HTERT RPE-1 (cell line): ENCODE results near the gene TBC1D14.

Experiments used
- in situ Hi-C: fragments of 300-500 bp; cut with MboI; formaldehyde crosslinking; loops from 4 replicates; pipeline ENCODE4 v1.14.3; 2020; ENCODE audit warnings: low sequenced_read_pairs

TBC1D14 gene

GRCh38 chr4:6946497-6946896, 36.9 kb downstream of the TBC1D14 start:
- in situ Hi-C loops = no loop called here

DNA sequence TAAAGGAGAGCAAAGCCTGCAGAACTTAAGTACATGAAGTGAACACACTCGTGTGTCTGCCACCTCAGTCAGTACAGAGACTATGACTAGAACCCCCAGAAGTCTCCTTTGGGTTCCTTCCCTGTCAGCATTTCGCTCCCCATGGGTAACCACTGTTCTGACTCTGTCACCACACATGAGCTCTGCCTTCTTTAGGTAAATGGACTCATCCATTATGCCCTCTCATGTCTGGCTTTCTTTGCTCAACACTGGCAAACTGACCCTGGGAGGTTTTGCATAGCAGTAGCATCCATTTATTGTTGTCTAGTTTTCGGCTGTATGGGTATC, 38.5 kb downstream of the TBC1D14 start:
- in situ Hi-C loops = no loop called here

DNA sequence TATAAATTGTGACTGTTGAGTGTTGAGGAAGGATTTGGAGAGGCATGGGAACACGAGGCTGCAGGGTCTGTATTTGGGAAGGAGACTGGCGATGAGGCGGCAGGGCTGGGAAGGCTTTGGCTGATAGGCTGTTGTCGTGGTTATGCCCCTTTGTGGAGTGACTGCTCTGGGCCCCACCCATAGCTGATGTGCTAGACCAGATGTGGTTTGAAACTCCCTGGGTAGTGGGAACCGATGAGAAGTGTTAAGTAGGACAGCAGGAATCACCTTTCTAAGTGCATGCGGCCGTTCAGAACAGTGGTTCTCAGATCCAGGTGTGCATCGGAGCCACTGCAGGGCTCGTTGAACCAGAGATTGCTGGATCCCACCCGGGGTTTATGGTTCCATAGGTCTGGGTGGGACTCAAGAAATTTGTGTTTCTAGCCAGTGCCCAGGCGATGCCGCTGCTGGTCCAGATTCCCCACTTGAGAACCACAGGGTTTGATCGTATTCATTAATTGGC, 42.3 kb downstream of the TBC1D14 start:
- in situ Hi-C loops = no loop called here

GRCh38 chr4:6953751-6954380, 44.2 kb downstream of the TBC1D14 start:
- in situ Hi-C loops = no loop called here

DNA sequence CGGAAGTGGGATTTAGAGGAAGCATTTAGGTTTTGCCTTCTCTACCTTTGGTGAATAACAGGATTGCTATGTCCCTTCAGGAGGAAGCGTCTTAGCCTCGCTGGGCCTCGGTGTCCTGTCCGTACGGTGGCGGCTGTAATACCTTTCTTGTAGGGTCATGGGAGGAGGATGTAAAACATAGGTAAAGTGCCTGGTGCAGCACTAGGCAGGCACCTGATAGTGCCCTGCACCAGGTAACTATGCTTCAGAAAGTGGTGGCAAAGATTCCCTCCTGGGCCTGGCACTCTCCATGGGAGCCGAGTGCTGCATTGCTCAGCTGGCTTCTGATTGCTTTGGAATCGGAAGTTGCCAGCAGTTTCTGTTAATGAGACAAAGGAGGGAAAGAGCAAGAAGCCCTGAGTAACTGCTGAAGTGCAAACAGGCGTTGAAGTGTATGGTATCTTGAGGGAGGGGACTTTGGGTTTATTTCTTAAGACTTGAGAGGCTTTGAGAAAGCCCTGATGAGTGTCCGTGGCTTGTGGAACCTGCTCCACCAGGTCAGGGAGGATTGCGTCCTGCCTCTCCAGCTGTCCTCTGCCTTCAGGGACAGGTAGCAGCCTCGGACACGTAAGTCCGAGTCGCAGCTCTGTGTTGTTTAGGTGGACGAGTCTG, 45.8 kb downstream of the TBC1D14 start:
- in situ Hi-C loops = no loop called here

DNA sequence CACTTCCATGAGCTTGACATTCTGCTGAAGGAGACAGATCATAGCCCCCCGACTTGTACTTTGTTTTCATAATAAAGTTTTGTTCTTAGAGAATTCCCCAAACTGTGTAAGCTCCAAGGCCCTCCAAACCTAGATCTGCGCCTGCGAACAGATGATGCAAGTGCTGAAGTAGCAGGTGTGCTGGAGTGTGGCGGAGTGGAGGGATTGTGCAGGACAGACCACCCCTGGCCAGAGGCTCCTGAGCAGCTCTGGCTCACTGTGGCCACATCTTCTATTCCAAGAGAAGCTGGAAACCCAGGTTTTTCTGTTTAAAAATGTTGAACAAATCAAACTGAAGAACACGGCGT, 46.4 kb downstream of the TBC1D14 start:
- in situ Hi-C loops = no loop called here

GRCh38 chr4:6956434-6957147, 47.0 kb downstream of the TBC1D14 start:
- in situ Hi-C loops = no loop called here

GRCh38 chr4:6957148-6957520, 47.5 kb downstream of the TBC1D14 start:
- in situ Hi-C loops = no loop called here

DNA sequence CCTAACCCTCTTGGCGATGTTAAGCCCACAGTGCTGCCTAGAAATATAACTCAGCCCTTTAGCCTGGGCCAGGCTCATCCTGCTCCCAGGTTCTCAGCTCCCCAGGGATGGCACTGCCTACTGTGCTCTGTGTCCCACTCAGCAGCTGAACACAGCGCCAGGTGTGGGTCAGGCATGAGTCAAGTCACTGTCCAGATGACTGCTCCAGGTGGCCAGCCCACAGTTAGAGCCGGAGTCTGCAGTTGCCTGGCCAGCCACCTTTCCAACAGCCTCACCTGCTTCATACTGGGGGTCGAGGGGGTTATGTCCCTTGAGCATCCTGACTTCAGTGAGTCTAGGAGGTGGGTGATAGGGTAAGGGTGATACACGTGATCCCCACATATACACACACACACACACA, 48.4 kb downstream of the TBC1D14 start:
- in situ Hi-C loops = no loop called here

- in situ Hi-C loops = no loop called here
These were observed 49.6 kb downstream of the TBC1D14 start for GRCh38 chr4:6959261-6959660.

DNA sequence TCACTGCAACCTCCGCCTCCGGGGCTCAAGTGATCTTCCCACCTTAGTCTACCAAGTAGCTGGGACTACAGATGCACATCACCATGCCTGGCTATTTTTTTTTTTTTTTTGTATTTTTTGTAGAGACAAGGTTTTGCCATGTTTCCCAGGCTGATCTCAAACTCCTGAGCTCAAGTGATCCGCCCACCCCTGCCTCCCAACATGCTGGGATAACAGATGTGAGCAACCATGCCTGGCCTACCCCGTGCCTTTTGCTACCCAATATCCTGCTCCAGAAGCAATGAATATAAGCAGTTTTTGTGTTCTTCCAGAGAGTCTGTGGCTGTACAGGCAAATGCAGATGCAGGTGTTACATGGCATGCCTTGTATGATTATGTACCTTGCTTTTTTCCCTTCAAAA, 50.5 kb downstream of the TBC1D14 start:
- in situ Hi-C loops = no loop called here

DNA sequence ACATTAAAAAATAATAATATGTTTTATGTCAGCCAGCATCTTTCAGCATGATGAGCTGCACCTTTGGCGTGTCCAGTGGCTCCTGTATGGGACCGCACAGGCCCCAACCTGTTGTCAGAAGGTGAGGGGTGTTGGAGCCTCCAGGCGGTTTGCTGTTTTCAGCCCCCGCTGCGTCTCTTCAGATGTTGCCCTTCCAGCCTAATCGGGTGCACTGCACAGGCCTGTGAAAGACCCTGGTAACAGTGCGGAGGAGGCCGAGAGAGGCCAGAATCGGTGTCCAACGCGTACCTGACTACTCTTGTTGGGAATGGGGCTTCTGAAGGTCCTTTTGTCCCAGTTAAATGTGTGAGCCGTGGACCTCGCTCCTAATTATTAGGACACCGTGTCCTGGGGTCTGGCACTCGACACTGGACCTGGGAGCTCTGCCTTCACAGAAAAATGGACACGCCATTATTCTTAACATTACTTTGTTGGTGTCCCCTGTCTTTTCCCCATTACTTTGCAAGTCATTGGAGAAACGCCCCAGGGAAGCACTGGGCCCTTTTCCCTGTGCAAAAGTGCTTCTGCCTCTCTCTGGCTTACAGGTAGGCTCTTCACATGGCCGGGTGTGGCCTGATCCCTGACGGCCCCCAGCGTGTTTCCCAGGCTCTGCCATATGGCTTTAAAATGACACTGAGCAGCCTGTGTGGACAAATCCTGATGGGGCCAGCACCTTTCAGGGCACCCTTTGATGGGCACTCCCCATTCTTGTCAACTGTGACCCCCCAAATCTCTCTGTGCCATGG, 51.2 kb downstream of the TBC1D14 start:
- in situ Hi-C loops = no loop called here

DNA sequence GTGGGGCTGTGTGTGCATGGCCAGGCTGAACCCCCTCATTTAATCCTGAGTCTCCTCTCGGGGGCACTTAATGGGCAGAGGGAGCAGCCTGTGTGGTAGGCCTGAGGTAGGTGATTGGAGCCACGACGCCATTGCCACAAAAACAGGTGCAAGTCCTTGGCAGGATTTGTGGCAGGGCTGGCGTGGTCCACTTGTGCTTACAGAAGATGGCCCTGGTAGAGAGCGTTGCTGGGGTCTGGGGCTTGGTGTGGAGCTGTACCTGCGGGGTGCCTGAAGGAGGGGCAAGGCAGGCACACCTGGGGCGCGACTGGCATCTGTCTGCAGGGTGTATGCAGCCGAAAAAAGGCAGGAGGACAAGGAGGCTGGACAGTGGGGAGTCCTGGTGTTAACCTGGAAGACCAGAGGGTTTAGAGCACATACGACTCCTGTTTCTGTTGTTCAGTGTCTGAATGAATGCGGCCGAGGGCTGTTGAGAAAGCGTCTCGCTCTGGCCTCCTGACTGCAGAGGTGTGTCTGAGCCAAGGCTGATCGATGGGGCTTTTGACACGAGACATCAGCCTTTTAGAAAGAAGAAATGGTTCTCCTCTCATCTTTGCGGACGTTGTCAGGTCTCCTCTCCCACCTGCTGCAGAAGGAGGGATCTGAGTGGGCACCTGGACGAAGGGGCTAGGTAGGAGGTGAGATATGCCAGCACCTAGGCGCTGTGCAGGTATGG, 52.0 kb downstream of the TBC1D14 start:
- in situ Hi-C loops = no loop called here

- in situ Hi-C loops = no loop called here
These were observed 52.8 kb downstream of the TBC1D14 start for GRCh38 chr4:6962211-6963041.

GRCh38 chr4:6963139-6963611, 53.5 kb downstream of the TBC1D14 start:
- in situ Hi-C loops = no loop called here

DNA sequence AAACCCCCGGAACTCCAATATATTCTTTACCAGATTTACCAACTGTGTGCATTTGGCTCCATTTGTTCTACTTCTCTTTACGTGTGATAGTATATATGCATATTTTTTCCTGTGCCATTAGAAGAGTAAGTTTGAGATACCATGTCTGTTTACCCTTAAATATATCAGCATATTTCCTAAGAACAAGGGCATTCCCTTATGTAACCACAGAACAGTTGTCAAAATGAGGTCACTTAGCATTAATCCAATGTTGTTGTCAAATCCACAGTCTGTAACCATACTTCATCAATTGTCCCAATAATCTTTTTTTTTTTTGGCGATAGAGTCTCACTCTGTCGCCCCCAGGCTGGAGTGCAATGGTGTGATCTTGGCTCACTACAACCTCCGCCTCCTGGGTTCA, 55.2 kb downstream of the TBC1D14 start:
- in situ Hi-C loops = no loop called here

GRCh38 chr4:6965329-6965728, 55.7 kb downstream of the TBC1D14 start:
- in situ Hi-C loops = no loop called here

DNA sequence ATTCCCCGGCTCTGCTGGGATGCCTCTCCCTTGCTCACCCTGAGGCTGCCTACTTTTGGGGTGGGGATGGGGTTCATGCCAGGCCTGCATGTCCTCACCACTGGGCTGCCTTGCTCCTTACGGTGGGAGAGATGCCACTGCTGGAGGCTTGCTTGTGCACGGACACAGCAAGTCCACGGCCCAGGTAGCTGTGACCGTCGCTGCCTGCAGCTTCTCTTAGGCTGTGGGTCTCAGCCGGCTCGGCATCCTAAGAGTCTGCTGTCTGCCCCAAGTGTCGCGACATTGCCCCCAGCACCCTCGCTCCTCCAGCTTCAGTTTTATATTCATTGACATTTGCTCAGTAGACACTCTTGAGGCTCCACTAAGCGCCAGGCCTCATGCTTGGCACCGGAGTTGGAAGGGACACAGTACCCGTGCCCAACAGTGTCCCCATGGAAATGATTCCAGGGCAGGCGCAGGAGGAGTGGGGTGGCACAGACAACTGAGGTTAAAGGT, 58.3 kb downstream of the TBC1D14 start:
- in situ Hi-C loops = no loop called here

DNA sequence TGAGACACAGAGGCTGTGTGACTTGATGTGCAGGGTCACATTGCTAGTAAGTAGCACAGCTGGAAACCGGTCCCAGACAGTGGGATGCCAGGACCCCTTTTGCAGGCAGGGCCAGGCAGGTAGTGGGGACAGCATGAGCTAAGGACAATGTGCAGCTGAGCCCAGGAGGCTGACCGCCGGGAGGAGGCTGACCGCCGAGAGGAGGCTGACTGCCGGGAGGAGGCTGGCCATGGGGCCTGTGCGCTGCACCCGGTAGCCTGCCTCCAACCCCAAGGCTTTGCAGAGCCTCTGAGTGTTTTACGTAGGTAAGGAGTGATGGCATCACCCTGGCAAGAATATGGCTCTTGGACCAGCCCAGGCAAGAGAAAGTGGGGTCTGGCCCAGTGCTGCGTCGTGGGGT, 58.9 kb downstream of the TBC1D14 start:
- in situ Hi-C loops = no loop called here
